ENCODE measurements around the gene RGPD8.
"Not testable (repeated sequence)": the region's sequence is repeated elsewhere in the genome, so short reads cannot be mapped to it uniquely, and the experiment has no call there.

DNA sequence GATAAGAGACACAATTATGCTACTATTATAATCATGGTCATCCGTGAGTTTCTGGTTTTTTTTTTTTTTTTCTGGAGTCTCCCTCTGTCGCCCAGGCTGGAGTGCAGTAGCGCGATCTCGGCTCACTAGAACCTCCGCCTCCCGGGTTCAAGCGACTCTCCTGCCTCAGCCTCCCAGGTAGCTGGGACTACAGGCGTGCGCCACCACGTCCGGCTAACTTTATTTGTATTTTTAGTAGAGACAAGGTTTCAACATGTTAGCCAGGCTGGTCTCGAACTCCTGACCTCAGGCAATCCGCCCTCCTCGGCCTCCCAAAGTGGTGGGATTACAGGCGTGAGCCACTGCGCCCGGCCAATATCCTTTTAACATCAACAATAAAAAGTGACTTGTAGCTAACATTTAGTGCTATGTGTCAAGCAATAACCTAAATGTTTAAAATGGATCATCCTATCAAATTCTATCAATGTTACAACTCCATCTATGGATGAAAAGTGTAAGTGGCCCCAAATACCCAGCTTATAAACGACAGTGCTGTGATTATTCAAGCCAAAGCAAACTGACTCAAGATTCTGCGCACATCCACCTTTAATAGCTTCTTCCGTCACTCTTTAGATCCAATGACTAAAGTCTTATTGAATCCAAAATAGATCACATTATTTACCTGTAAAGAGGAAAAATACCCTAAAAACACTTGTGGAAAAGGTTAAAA lies 1.7 kb downstream of the RGPD8 start:
- not testable (repeated sequence) for TF ChIP-seq CTCF (IDR thresholded peaks at IDR 0.05; ENCODE audit: low read depth, low read length, poor library complexity, severe bottlenecking); EZH2phosphoT487 (IDR thresholded peaks at IDR 0.05; ENCODE audit: borderline replicate concordance, low read length)

Measured in DOHH2 (cell line).